Measurements from ENCODE around the gene FCGR2B.
"Not testable (repeated sequence)": the region's sequence is repeated elsewhere in the genome, so short reads cannot be mapped to it uniquely, and the experiment has no call there.

The FCGR2B gene

GRCh38 chr1:161706482-161707347, 43.8 kb downstream of the FCGR2B start, which contains the start of gene FCRLA:
Gene FCRLA (plus strand): TSS chr1:161707229. CDS start chr1:161707265, 36 bp downstream.
- no peak for DNase-seq

GRCh38 chr1:161707503-161707902, 44.6 kb downstream of the FCGR2B start:
- DNase-seq = no peak

- DNase-seq = no peak
Measured at GRCh38 chr1:161709373-161709772, 46.4 kb downstream of the FCGR2B start.

GRCh38 chr1:161710560-161710959, 47.6 kb downstream of the FCGR2B start:
- DNase-seq = no peak

- no peak for DNase-seq
Measured at GRCh38 chr1:161718559-161719324, 55.8 kb downstream of the FCGR2B start.

GRCh38 chr1:161719325-161719611, 56.3 kb downstream of the FCGR2B start:
- no peak for DNase-seq

GRCh38 chr1:161720422-161720821, 57.5 kb downstream of the FCGR2B start:
- no peak for DNase-seq

- no peak for DNase-seq
Measured at GRCh38 chr1:161720956-161721737, 58.2 kb downstream of the FCGR2B start, which contains the start of gene FCRLB. Gene FCRLB (plus strand): TSS chr1:161721544. CDS start chr1:161722673, 1,129 bp downstream.

- DNase-seq = no peak
Measured at GRCh38 chr1:161721738-161722343, 58.9 kb downstream of the FCGR2B start.

- no peak for DNase-seq
Measured at GRCh38 chr1:161722406-161722805, 59.5 kb downstream of the FCGR2B start.

GRCh38 chr1:161723459-161724141, 60.7 kb downstream of the FCGR2B start:
- DNase-seq = no peak

GRCh38 chr1:161725258-161725907, 62.4 kb downstream of the FCGR2B start:
- DNase-seq = not testable (repeated sequence)

GRCh38 chr1:161725908-161726472, 63.0 kb downstream of the FCGR2B start:
- DNase-seq = peak; percentile 24 to 29

- DNase-seq = peak; percentile 64 to 69
Measured at GRCh38 chr1:161726473-161727255, 63.7 kb downstream of the FCGR2B start.

GRCh38 chr1:161727256-161727924, 64.4 kb downstream of the FCGR2B start:
- DNase-seq = peak; percentile 26 to 30
